SK-N-SH (cell line): Measurements from ENCODE around the gene SPEM1. TPM values are rescaled to one million over a fixed set of nuclear protein-coding genes. Genes with fewer than 3 reads are reported as not detected.

Source experiments
- CTCF ChIA-PET: fragments of 300-600, 350-600 bp; formaldehyde crosslinking; extraction: SDS; loops from one replicate; lab custom pipeline; 2021; lab: Yijun Ruan, JAX
- POLR2A ChIA-PET: fragments of 350-600 bp; sonication (Branson Sonifier 250); formaldehyde crosslinking; extraction: SDS; loops from one replicate; lab custom pipeline; 2020; ENCODE audit warnings: antibody characterized with exemption, inconsistent platforms; lab: Yijun Ruan, JAX
- DNase-seq: peaks from one replicate; pipeline ENCODE4 v3.0.0; 2012
- H2AFZ ChIP-seq: fragments of 200-600 bp; sonication (generic); 2 replicates; pipeline ENCODE4 v1.8.1; 2016; ENCODE audit warnings: antibody characterized with exemption, mild to moderate bottlenecking, low read depth
- H3F3A ChIP-seq: fragments of 200-600 bp; sonication (generic); replicated peaks from 2 replicates; pipeline ENCODE3; 2016; ENCODE audit warnings: antibody characterized with exemption, mild to moderate bottlenecking; ENCODE audit not compliant: insufficient read depth
- H3K27ac ChIP-seq, 2 experiments: fragments of 200-500 bp in 1 of 2; fragments of 200-600 bp in 1 of 2; sonication (Bioruptor generic) in 1 of 2; sonication (generic), shearing (Covaris generic) in 1 of 2; 2 replicates each; pipeline versions ENCODE4 v1.5.1 to v1.6.1; 2014 to 2016; ENCODE audit warnings: low read depth in 2 of 2, inconsistent platforms in 1 of 2, low read length in 1 of 2, mild to moderate bottlenecking in 1 of 2, mixed read lengths in 1 of 2
- H3K27me3 ChIP-seq: fragments of 200-600 bp; sonication (generic), shearing (Covaris generic); 2 replicates; pipeline ENCODE4 v1.6.1; 2016; ENCODE audit warnings: mixed run types; ENCODE audit not compliant: insufficient read depth
- H3K36me3 ChIP-seq, 2 experiments: fragments of 200-500 bp in 1 of 2; fragments of 200-600 bp in 1 of 2; sonication (Bioruptor generic) in 1 of 2; sonication (generic) in 1 of 2; replicated peaks in 1 of 2; 2 replicates each; pipeline versions ENCODE3 to v1.5.1; 2014 to 2016; ENCODE audit warnings: low read length in 1 of 2, mild to moderate bottlenecking in 1 of 2; ENCODE audit not compliant: insufficient read depth in 2 of 2, control insufficient read depth in 1 of 2
- H3K4me1 ChIP-seq, 2 experiments: fragments of 200-500 bp in 1 of 2; fragments of 200-600 bp in 1 of 2; sonication (Bioruptor generic) in 1 of 2; sonication (generic), shearing (Covaris generic) in 1 of 2; 2 replicates each; pipeline versions ENCODE4 v1.5.1 to v1.6.1; 2014 to 2016; ENCODE audit warnings: low read depth in 1 of 2, low read length in 1 of 2, mixed run types in 1 of 2; ENCODE audit not compliant: insufficient read depth in 2 of 2, control insufficient read depth in 1 of 2
- H3K4me2 ChIP-seq: fragments of 200-600 bp; sonication (generic), shearing (Covaris generic); 2 replicates; pipeline ENCODE4 v1.6.1; 2017; ENCODE audit warnings: mixed run types
- H3K4me3 ChIP-seq, 2 experiments: fragments of 200-500 bp in 1 of 2; fragments of 200-600 bp in 1 of 2; sonication (Bioruptor generic) in 1 of 2; sonication (generic), shearing (Covaris generic) in 1 of 2; 2 replicates each; pipeline versions ENCODE4 v1.5.1 to v1.8.1; 2014 to 2016; ENCODE audit warnings: low read depth in 2 of 2, inconsistent platforms in 1 of 2, low read length in 1 of 2, mild to moderate bottlenecking in 1 of 2, mixed read lengths in 1 of 2, moderate library complexity in 1 of 2
- H3K79me2 ChIP-seq: fragments of 200-600 bp; sonication (generic); 2 replicates; pipeline ENCODE4 v1.8.1; 2017; ENCODE audit warnings: mild to moderate bottlenecking; ENCODE audit not compliant: insufficient read depth
- H3K9ac ChIP-seq: fragments of 200-600 bp; sonication (generic); 2 replicates; pipeline ENCODE4 v1.6.1; 2017; ENCODE audit warnings: mixed run types
- H3K9me2 ChIP-seq: fragments of 200-600 bp; sonication (generic); 2 replicates; pipeline ENCODE4 v1.6.1; 2017; ENCODE audit warnings: mixed run types
- H3K9me3 ChIP-seq: fragments of 200-600 bp; sonication (generic); 2 replicates; pipeline ENCODE4 v1.6.1; 2017; ENCODE audit warnings: mixed run types, mild to moderate bottlenecking, moderate library complexity
- H4K20me1 ChIP-seq: fragments of 200-600 bp; sonication (generic); 2 replicates; pipeline ENCODE4 v1.6.1; 2017; ENCODE audit warnings: mild to moderate bottlenecking, mixed run types; ENCODE audit not compliant: insufficient read depth
- NFIC ChIP-seq: IDR thresholded peaks from 2 replicates; pipeline ENCODE4 v1.4.0; 2012; ENCODE audit warnings: borderline replicate concordance
- SIN3A ChIP-seq: IDR thresholded peaks from 2 replicates; pipeline ENCODE4 v1.6.1; 2012; ENCODE audit warnings: low read depth, mild to moderate bottlenecking, low read length, moderate library complexity, borderline replicate concordance
- TEAD4 ChIP-seq: IDR thresholded peaks from 2 replicates; pipeline ENCODE4 v1.4.0; 2012; ENCODE audit warnings: mild to moderate bottlenecking, borderline replicate concordance; ENCODE audit not compliant: insufficient read depth
- USF1 ChIP-seq: IDR thresholded peaks from 2 replicates; pipeline ENCODE4 v1.4.0; 2012; ENCODE audit warnings: low read depth, borderline replicate concordance
- USF2 ChIP-seq: fragments of 150-350 bp; IDR thresholded peaks from 2 replicates; pipeline ENCODE4 v1.6.1; 2017; ENCODE audit warnings: antibody characterized with exemption, low read length, low read depth, borderline replicate concordance
- WGBS: methylation state at CpG from one replicate; pipeline ENCODE4 v1.1.6; 2017; ENCODE audit warnings: low lambda C conversion rate; 5-methylcytosine and 5-hydroxymethylcytosine counted together
- polyA plus RNA-seq, 3 experiments: library from polyadenylated mRNA; depleted of rRNA; stranded (reverse); fragments of >200 nt; gene quantifications; 2 replicates each; pipeline ENCODE4 v1.2.3, GENCODE V29; 2012

The SPEM1 gene
- polyA plus RNA-seq, 1 of the 3 experiments (the other 2 are of a cell fraction) = not detected

GRCh38 chr17:7460850-7461660 is 40.9 kb downstream of the SPEM1 start:
- Histone ChIP-seq H4K20me1 (no peaks in the 10 kb centered on the region), H2AFZ (no peak overlapping the region), H3K4me2 (no peak overlapping the region), H3K9me2 (no peaks in the 10 kb centered on the region), H3K9ac (no peak overlapping the region), H3K4me3 (no peak overlapping the region), H3K79me2 (peaks cover 13% of the 10 kb centered on the region; the same call in 1 of the 2 replicates)
- WGBS = 94% methylated on average over 7 of the region's 7 CpGs
- TF ChIP-seq USF1 = no peak
- TF ChIP-seq, all 33 proteins: peak for 0
- ChIA-PET CTCF (interaction anchor here (0.9 kb wide), 1 partner anchor 99 kb away, joined by 3 read pairs; no protein-coding TSS in a partner anchor), POLR2A (interaction anchor here (0.6 kb wide), 1 partner anchor 344 kb away, joined by 3 read pairs; no protein-coding TSS in a partner anchor)
- Histone ChIP-seq H3K9me3 (no peaks in the 10 kb centered on the region), H3K27ac (no peak overlapping the region), H3K4me1 (peaks cover 0 to 4% of the 10 kb centered on the region in 2 experiments; a peak in 1 of 4 replicates), H3K36me3 (peaks cover 0 to 29% of the 10 kb centered on the region in 2 experiments), H3F3A (peaks cover 26% of the 10 kb centered on the region), H3K27me3 (no peaks in the 10 kb centered on the region)
- no peak for DNase-seq

GRCh38 chr17:7462474-7463371 is 42.6 kb downstream of the SPEM1 start:
- peaks cover 20% of the 10 kb centered on the region for H3F3A ChIP-seq
- DNase-seq = no peak
- peaks cover 4 to 12% of the 10 kb centered on the region in 2 experiments; a peak in 1 of 4 replicates for H3K4me1 ChIP-seq
- no peak overlapping the region for H3K4me3 ChIP-seq
- peaks cover 16% of the 10 kb centered on the region for H3K79me2 ChIP-seq
- TF ChIP-seq TEAD4 (no peak), USF2 (no peak), NFIC (no peak), SIN3A (no peak)
- no peak overlapping the region for H3K9ac ChIP-seq
- H3K9me3 ChIP-seq = no peaks in the 10 kb centered on the region
- 97% methylated on average over 23 of the region's 44 CpGs for WGBS
- H3K27ac ChIP-seq = no peak overlapping the region
- POLR2A ChIA-PET = no interaction called here
- H4K20me1 ChIP-seq = 0 out of 2 replicates have a peak, but pooled peaks cover 6% of the 10 kb centered on the region
- H3K36me3 ChIP-seq = peaks cover 4 to 33% of the 10 kb centered on the region in 2 experiments
- no peak overlapping the region for H3K4me2 ChIP-seq
- CTCF ChIA-PET = interaction anchor here (1.1 to 1.3 kb wide), 2 partner anchors 98 to 107 kb away, joined by 3 read pairs; no protein-coding TSS in a partner anchor
- H3K27me3 ChIP-seq = no peaks in the 10 kb centered on the region
- H3K9me2 ChIP-seq = no peaks in the 10 kb centered on the region
- no peak overlapping the region for H2AFZ ChIP-seq
